Mesenchymal stem cell (in vitro differentiated cells and primary cell): ENCODE measurements around the gene KRT6B.

Source experiments
- DNase-seq: peaks from one replicate; pipeline ENCODE4 v3.0.0-alpha.2; 2013
- H2AFZ ChIP-seq: one replicate; pipeline ENCODE4 v1.6.1; 2013; ENCODE audit warnings: low read depth, mild to moderate bottlenecking, control low read depth, inconsistent platforms, low read length, moderate library complexity
- H2AK5ac ChIP-seq: 2 replicates; pipeline ENCODE4 v1.6.1; 2013; ENCODE audit warnings: low read length, moderate library complexity, mild to moderate bottlenecking, inconsistent platforms; ENCODE audit not compliant: severe bottlenecking
- H2BK120ac ChIP-seq: one replicate; pipeline ENCODE4 v1.6.1; 2013; ENCODE audit warnings: low read depth, mild to moderate bottlenecking, inconsistent platforms, low read length, moderate library complexity
- H2BK12ac ChIP-seq, 2 experiments: one replicate each; pipeline ENCODE4 v1.6.1; 2013; ENCODE audit warnings: inconsistent platforms in 2 of 2, low read length in 2 of 2, mild to moderate bottlenecking in 2 of 2, moderate library complexity in 2 of 2, control low read depth in 1 of 2
- H2BK15ac ChIP-seq: one replicate; pipeline ENCODE4 v1.6.1; 2013; ENCODE audit warnings: mild to moderate bottlenecking, low read depth, inconsistent platforms; ENCODE audit not compliant: poor library complexity, severe bottlenecking
- H2BK5ac ChIP-seq: 2 replicates; pipeline ENCODE4 v1.6.1; 2013; ENCODE audit warnings: low read depth, mild to moderate bottlenecking, low read length, control low read depth, inconsistent platforms; ENCODE audit not compliant: poor library complexity, severe bottlenecking
- H3K14ac ChIP-seq, 2 experiments: one replicate each; pipeline ENCODE4 v1.6.1; 2013; ENCODE audit warnings: inconsistent platforms in 2 of 2, low read length in 2 of 2, control low read depth in 1 of 2, mild to moderate bottlenecking in 1 of 2, moderate library complexity in 1 of 2
- H3K18ac ChIP-seq, 2 experiments: one replicate each; pipeline ENCODE4 v1.6.1; 2013; ENCODE audit warnings: inconsistent platforms in 2 of 2, low read length in 2 of 2, control low read depth in 1 of 2, low read depth in 1 of 2, mild to moderate bottlenecking in 1 of 2
- H3K23ac ChIP-seq, 2 experiments: one replicate each; pipeline ENCODE4 v1.6.1; 2013; ENCODE audit warnings: inconsistent platforms in 2 of 2, low read length in 2 of 2, mild to moderate bottlenecking in 2 of 2, moderate library complexity in 2 of 2, control low read depth in 1 of 2
- H3K27ac ChIP-seq: 2 replicates; pipeline ENCODE4 v1.5.1; 2013; ENCODE audit warnings: mild to moderate bottlenecking, moderate library complexity, low read length, control low read depth, inconsistent platforms; ENCODE audit not compliant: poor library complexity, severe bottlenecking
- H3K27me3 ChIP-seq, 2 experiments: 2 replicates each; pipeline versions ENCODE4 v1.6.1 to v1.7.0; 2013; ENCODE audit warnings: low read length in 2 of 2, mild to moderate bottlenecking in 2 of 2, moderate library complexity in 2 of 2, control low read depth in 1 of 2, inconsistent platforms in 1 of 2; ENCODE audit not compliant: control insufficient read depth in 1 of 2, insufficient read depth in 1 of 2
- H3K36me3 ChIP-seq, 2 experiments: 2 replicates each; pipeline versions ENCODE4 v1.6.1 to v1.7.0; 2013; ENCODE audit warnings: low read length in 2 of 2, control low read depth in 1 of 2, inconsistent platforms in 1 of 2, low read depth in 1 of 2, mild to moderate bottlenecking in 1 of 2; ENCODE audit not compliant: insufficient read depth in 2 of 2, control insufficient read depth in 1 of 2
- H3K4ac ChIP-seq, 2 experiments: one replicate each; pipeline ENCODE4 v1.6.1; 2013; ENCODE audit warnings: inconsistent platforms in 2 of 2, low read length in 2 of 2, mild to moderate bottlenecking in 2 of 2, moderate library complexity in 2 of 2, control low read depth in 1 of 2, low read depth in 1 of 2
- H3K4me1 ChIP-seq: 2 replicates; pipeline ENCODE4 v1.6.1; 2013; ENCODE audit warnings: low read depth, low read length, control low read depth; ENCODE audit not compliant: control insufficient read depth, insufficient read depth
- H3K4me2 ChIP-seq: 2 replicates; pipeline ENCODE4 v1.6.1; 2013; ENCODE audit warnings: low read length, mild to moderate bottlenecking, inconsistent platforms; ENCODE audit not compliant: poor library complexity, severe bottlenecking
- H3K4me3 ChIP-seq, 2 experiments: 2 replicates each; pipeline versions ENCODE4 v1.5.1 to v1.7.0; 2013; ENCODE audit warnings: low read length in 2 of 2, mild to moderate bottlenecking in 2 of 2, control low read depth in 1 of 2, low read depth in 1 of 2; ENCODE audit not compliant: insufficient read depth in 1 of 2
- H3K79me1 ChIP-seq: replicated peaks from 2 replicates; pipeline ENCODE4 v1.6.1; 2013; ENCODE audit warnings: mild to moderate bottlenecking, control low read depth, low read length, inconsistent platforms; ENCODE audit not compliant: poor library complexity, severe bottlenecking
- H3K9ac ChIP-seq: 2 replicates; pipeline ENCODE4 v1.7.0; 2013; ENCODE audit warnings: mild to moderate bottlenecking, low read length, moderate library complexity
- H3K9me3 ChIP-seq: 2 replicates; pipeline ENCODE4 v1.7.0; 2013; ENCODE audit warnings: mild to moderate bottlenecking, low read length; ENCODE audit not compliant: control insufficient read depth
- H4K8ac ChIP-seq: one replicate; pipeline ENCODE4 v1.6.1; 2013; ENCODE audit warnings: inconsistent platforms, mild to moderate bottlenecking, low read length, moderate library complexity
- H4K91ac ChIP-seq: one replicate; pipeline ENCODE4 v1.6.1; 2013; ENCODE audit warnings: mild to moderate bottlenecking, low read length, inconsistent platforms
- WGBS: methylation state at CpG from one replicate; pipeline ENCODE4 v1.1.7; 2013; ENCODE audit warnings: mixed read lengths; 5-methylcytosine and 5-hydroxymethylcytosine counted together

Gene KRT6B

GRCh38 chr12:52402873-52403540 is 48.9 kb downstream of the KRT6B start:
- H3K4me2 ChIP-seq: no peak overlapping the region
- H2BK5ac ChIP-seq: no peak overlapping the region
- no peaks in the 10 kb centered on the region for H3K4me1 ChIP-seq
- no peaks in the 10 kb centered on the region for H3K79me1 ChIP-seq
- H3K18ac ChIP-seq: no peak overlapping the region
- 84% methylated on average over 3 of the region's 3 CpGs for WGBS
- no peak overlapping the region for H3K14ac ChIP-seq
- H2AFZ ChIP-seq: no peak overlapping the region
- H3K4me3 ChIP-seq: no peak overlapping the region
- H2BK12ac ChIP-seq: no peak overlapping the region
- H3K27me3 ChIP-seq: peaks cover 68 to 90% of the 10 kb centered on the region in 2 experiments
- H4K91ac ChIP-seq: no peak overlapping the region
- H2AK5ac ChIP-seq: no peak overlapping the region
- DNase-seq: no peak
- no peaks in the 10 kb centered on the region for H3K36me3 ChIP-seq
- no peak overlapping the region for H3K27ac ChIP-seq
- no peak overlapping the region for H3K9ac ChIP-seq
- no peak overlapping the region for H2BK15ac ChIP-seq
- H3K23ac ChIP-seq: no peak overlapping the region
- H4K8ac ChIP-seq: no peak overlapping the region
- H3K9me3 ChIP-seq: no peaks in the 10 kb centered on the region
- no peak overlapping the region for H2BK120ac ChIP-seq
- no peak overlapping the region for H3K4ac ChIP-seq

- Histone ChIP-seq H3K18ac (no peak overlapping the region), H3K36me3 (no peaks in the 10 kb centered on the region), H4K91ac (no peak overlapping the region), H2BK15ac (no peak overlapping the region), H3K4me3 (no peak overlapping the region), H3K14ac (no peak overlapping the region), H3K27ac (no peak overlapping the region), H2AFZ (no peak overlapping the region), H3K27me3 (peaks cover 65 to 90% of the 10 kb centered on the region in 2 experiments), H3K4me1 (no peaks in the 10 kb centered on the region), H2BK120ac (no peak overlapping the region), H2BK12ac (no peak overlapping the region), H2BK5ac (no peak overlapping the region), H3K79me1 (no peaks in the 10 kb centered on the region), H4K8ac (no peak overlapping the region), H3K4me2 (no peak overlapping the region), H3K4ac (no peak overlapping the region), H3K9me3 (no peaks in the 10 kb centered on the region), H2AK5ac (no peak overlapping the region), H3K9ac (no peak overlapping the region), H3K23ac (no peak overlapping the region)
- 100% methylated on average over 1 of the region's 2 CpGs for WGBS
- no peak for DNase-seq
Observed at GRCh38 chr12:52402377-52402776, 49.6 kb downstream of the KRT6B start.

DNA sequence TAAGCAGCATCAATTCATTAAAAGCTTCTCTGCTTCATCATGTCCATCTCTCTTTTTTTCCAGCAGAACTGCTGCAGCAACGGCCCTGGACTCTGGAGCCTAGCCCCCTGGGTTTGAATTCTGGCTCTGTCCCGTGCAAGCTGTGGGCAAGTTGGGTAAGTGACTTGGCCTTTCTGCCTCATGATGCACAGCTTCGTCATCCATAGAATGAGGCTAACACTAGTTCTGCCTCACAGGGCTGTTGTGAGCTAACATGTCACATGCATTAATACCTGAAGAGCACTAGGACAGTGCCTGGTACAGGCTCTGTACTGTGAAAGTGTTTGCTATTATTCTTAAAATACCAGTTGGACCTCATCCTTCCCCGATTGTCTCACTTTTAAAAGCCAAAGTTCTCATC is 50.0 kb downstream of the KRT6B start:
- Histone ChIP-seq H2AK5ac (no peak overlapping the region), H3K23ac (peak overlapping the region in 1 of 2 experiments; percentile 35), H3K4ac (no peak overlapping the region), H3K4me2 (no peak overlapping the region), H3K27me3 (peaks cover 67 to 91% of the 10 kb centered on the region in 2 experiments), H3K9ac (no peak overlapping the region), H2BK120ac (no peak overlapping the region), H2BK5ac (no peak overlapping the region), H3K9me3 (no peaks in the 10 kb centered on the region), H3K36me3 (no peaks in the 10 kb centered on the region), H3K4me3 (no peak overlapping the region), H3K18ac (no peak overlapping the region), H3K4me1 (no peaks in the 10 kb centered on the region), H3K79me1 (no peaks in the 10 kb centered on the region), H2BK12ac (no peak overlapping the region), H3K27ac (no peak overlapping the region), H3K14ac (no peak overlapping the region), H2BK15ac (no peak overlapping the region), H4K91ac (no peak overlapping the region), H4K8ac (no peak overlapping the region), H2AFZ (no peak overlapping the region)
- DNase-seq: no peak
- 67% methylated on average over 4 of the region's 4 CpGs for WGBS

- Histone ChIP-seq H3K4me3 (no peak overlapping the region), H3K79me1 (no peaks in the 10 kb centered on the region), H2BK12ac (no peak overlapping the region), H3K9ac (no peak overlapping the region), H3K4me1 (no peaks in the 10 kb centered on the region), H2AK5ac (no peak overlapping the region), H3K4me2 (no peak overlapping the region), H4K8ac (no peak overlapping the region), H2BK5ac (no peak overlapping the region), H3K14ac (no peak overlapping the region), H4K91ac (no peak overlapping the region), H3K4ac (no peak overlapping the region), H3K27me3 (peaks cover 67 to 91% of the 10 kb centered on the region in 2 experiments), H3K23ac (no peak overlapping the region), H3K9me3 (no peaks in the 10 kb centered on the region), H2BK120ac (no peak overlapping the region), H3K27ac (no peak overlapping the region), H3K18ac (no peak overlapping the region), H2BK15ac (no peak overlapping the region), H3K36me3 (no peaks in the 10 kb centered on the region), H2AFZ (no peak overlapping the region)
- no peak for DNase-seq
- 78% methylated on average over 5 of the region's 5 CpGs for WGBS
Observed at GRCh38 chr12:52401526-52401925, 50.4 kb downstream of the KRT6B start.
